Kidney (tissue), 14 donors: ENCODE results near the gene MAP7. TPM values are rescaled to one million over a fixed set of nuclear protein-coding genes. Genes with fewer than 3 reads are reported as not detected.

Source experiments
- DNase-seq, 5 donors: peaks; one replicate each; pipeline ENCODE4 v3.0.0-alpha.2; 2013 to 2020
- FAIRE-seq: peaks from 2 replicates; lab custom pipeline; 2012; peaks lifted over from hg19 to GRCh38; lab: Jason Lieb, UNC
- H3K27ac ChIP-seq, 2 donors: one replicate each; pipeline ENCODE4 v1.7.0; 2013; ENCODE audit warnings: low read depth in 2 of 2, low read length in 2 of 2, inconsistent platforms in 1 of 2
- H3K27me3 ChIP-seq: one replicate; pipeline ENCODE4 v1.7.1; 2013; ENCODE audit warnings: low read length, inconsistent platforms; ENCODE audit not compliant: control insufficient read depth, insufficient read depth
- H3K36me3 ChIP-seq, 3 donors: one replicate each; pipeline versions ENCODE4 v1.7.0 to v1.7.1; 2013; ENCODE audit warnings: low read length in 3 of 3, control low read depth in 1 of 3, inconsistent platforms in 1 of 3; ENCODE audit not compliant: insufficient read depth in 3 of 3, control insufficient read depth in 2 of 3
- H3K4me1 ChIP-seq, 3 donors: one replicate each; pipeline versions ENCODE4 v1.7.0 to v1.7.1; 2013; ENCODE audit warnings: low read length in 3 of 3, inconsistent platforms in 1 of 3, low read depth in 1 of 3; ENCODE audit not compliant: control insufficient read depth in 2 of 3, insufficient read depth in 2 of 3
- H3K4me3 ChIP-seq, 3 donors: one replicate each; pipeline versions ENCODE4 v1.7.0 to v1.8.1; 2013; ENCODE audit warnings: low read length in 3 of 3, control low read depth in 1 of 3, inconsistent platforms in 1 of 3
- H3K9ac ChIP-seq, 3 donors: one replicate each; pipeline versions ENCODE4 v1.7.0 to v1.7.1; 2013; ENCODE audit warnings: low read length in 3 of 3, control low read depth in 1 of 3, inconsistent platforms in 1 of 3
- H3K9me3 ChIP-seq, 3 donors: one replicate each; pipeline versions ENCODE4 v1.7.0 to v1.7.1; 2013; ENCODE audit warnings: low read length in 3 of 3, control low read depth in 1 of 3, inconsistent platforms in 1 of 3; ENCODE audit not compliant: control insufficient read depth in 2 of 3, insufficient read depth in 1 of 3
- CTCF ChIP-seq: IDR thresholded peaks from 3 replicates; pipeline ENCODE4 v1.5.1; 2012; ENCODE audit warnings: mild to moderate bottlenecking, moderate library complexity, borderline replicate concordance; ENCODE audit not compliant: insufficient read depth; ENCODE audit errors: extremely low read depth
- intact Hi-C: fragments of 100-400 bp; cut with DNase I; formaldehyde crosslinking; loops from one replicate; pipeline ENCODE4 v1.11.1; 2022
- polyA plus RNA-seq: library from polyadenylated mRNA; stranded (reverse); fragments of 350-450 nt; fragmentation: Illumina TruSeq; extraction: RNeasy Lipid Tissue Mini Kit (QIAGEN cat#74804); gene quantifications from one replicate; pipeline ENCODE4 v1.2.3, GENCODE V29; 2014; ENCODE audit warnings: low read depth, low replicate concordance; ENCODE audit not compliant: insufficient read depth
- total RNA-seq: library from RNA; stranded (reverse); fragmentation: NEBNext Ultra II Directional; extraction: Animal tissue kit (Norgen Biotek cat#: 25700); gene quantifications from one replicate; pipeline ENCODE4 v1.2.1, GENCODE V29; 2021
- donor health status: control.
- donor health status: control.
- donor health status: control.
- donor health status: control.
- donor health status: control.
- donor health status: DM: yes; HTN: yes; CAD: no.
- donor health status: Normal renal cell carcinoma (clear cell type).

The MAP7 gene
- total and polyA plus RNA-seq, 2 donors from 2014 or later, result 16.0 to 40.0 TPM

GRCh38 chr6:136510782-136511181, 39.4 kb downstream of the MAP7 start:
- FAIRE-seq, result no peak
- H3K27ac ChIP-seq, result no peak overlapping the region
- no peaks in the 10 kb centered on the region for H3K36me3 ChIP-seq
- H3K4me3 ChIP-seq, result no peak overlapping the region
- intact Hi-C loops, result no loop called here
- TF ChIP-seq CTCF, result no peak
- no peaks in the 10 kb centered on the region for H3K27me3 ChIP-seq
- peaks cover 0 to 4% (median 0%) of the 10 kb centered on the region in 3 donors for H3K4me1 ChIP-seq
- no peak for DNase-seq
- no peak overlapping the region for H3K9ac ChIP-seq
- no peaks in the 10 kb centered on the region for H3K9me3 ChIP-seq

GRCh38 chr6:136510299-136510698, 39.9 kb downstream of the MAP7 start:
- H3K27ac ChIP-seq, result no peak overlapping the region
- H3K4me1 ChIP-seq, result peaks cover 0 to 4% (median 0%) of the 10 kb centered on the region in 3 donors
- H3K36me3 ChIP-seq, result no peaks in the 10 kb centered on the region
- H3K9ac ChIP-seq, result no peak overlapping the region
- TF ChIP-seq CTCF, result no peak
- FAIRE-seq, result no peak
- no peaks in the 10 kb centered on the region for H3K27me3 ChIP-seq
- DNase-seq, result no peak
- H3K9me3 ChIP-seq, result no peaks in the 10 kb centered on the region
- no peak overlapping the region for H3K4me3 ChIP-seq
- intact Hi-C loops, result no loop called here

GRCh38 chr6:136508725-136509392, 41.4 kb downstream of the MAP7 start:
- H3K4me3 ChIP-seq, result no peak overlapping the region
- H3K27ac ChIP-seq, result peak overlapping the region in 1 of 2 donors; percentile 23
- no peak for TF ChIP-seq CTCF
- no peaks in the 10 kb centered on the region for H3K36me3 ChIP-seq
- no peaks in the 10 kb centered on the region for H3K27me3 ChIP-seq
- DNase-seq (no peak), FAIRE-seq (no peak)
- peaks cover 0 to 4% (median 0%) of the 10 kb centered on the region in 3 donors for H3K4me1 ChIP-seq
- H3K9ac ChIP-seq, result no peak overlapping the region
- H3K9me3 ChIP-seq, result no peaks in the 10 kb centered on the region
- intact Hi-C loops, result no loop called here
